ENCODE measurements around the gene LRRC56. TPM values are rescaled to one million over a fixed set of nuclear protein-coding genes. Genes with fewer than 3 reads are reported as not detected.

Gene LRRC56
- total and polyA plus RNA-seq, 2 donors (not counting 1 experiment from before 2014, with no cell fraction given), result 0.28 to 1.3 TPM

DNA sequence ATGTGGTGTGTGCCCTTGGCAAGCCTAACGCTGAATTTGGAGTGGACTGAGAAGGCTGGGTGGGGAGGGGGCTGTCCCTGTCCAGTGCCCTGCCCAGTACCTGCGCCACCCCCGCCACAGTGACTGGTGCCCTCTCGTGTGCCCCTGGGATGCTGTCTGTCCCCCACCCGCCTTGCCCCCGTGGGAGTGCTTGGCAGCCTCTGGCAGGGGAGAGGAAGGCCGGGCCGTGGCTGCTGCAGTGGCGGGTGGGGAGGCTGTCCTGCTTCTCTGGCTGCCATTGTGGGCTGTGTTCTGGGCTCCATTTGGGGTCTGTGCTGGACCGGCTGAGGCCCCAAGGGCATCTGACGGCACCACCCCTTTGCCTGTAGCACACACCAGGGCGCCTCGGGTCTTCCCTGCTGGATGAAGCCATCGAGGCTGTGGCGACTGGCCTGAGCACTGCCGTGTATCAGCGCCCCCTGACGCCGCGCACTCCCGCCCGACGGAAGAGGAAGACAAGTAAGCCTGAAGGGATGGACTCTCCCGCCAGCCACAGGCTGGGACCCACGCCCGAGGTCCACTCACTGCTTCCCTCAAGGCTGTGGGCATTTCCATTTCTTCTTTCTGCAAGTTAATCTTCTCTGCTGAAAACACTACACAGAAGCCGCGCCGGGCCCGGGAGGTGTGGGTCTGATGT, 60.8 kb downstream of the LRRC56 start:
- no peak for DNase-seq (ENCODE audit: low read depth in 2 of 2)
- Histone ChIP-seq H3K79me2 (ENCODE audit: control insufficient read depth, insufficient read depth, low read length) (peaks cover 8% of the 10 kb centered on the region), H3K9me3 (ENCODE audit: control insufficient read depth, insufficient read depth, low read depth, low read length) (no peaks in the 10 kb centered on the region), H2AFZ (ENCODE audit: low read length) (no peak overlapping the region), H3K27me3 (ENCODE audit: control insufficient read depth, insufficient read depth, low read length) (no peaks in the 10 kb centered on the region), H4K20me1 (ENCODE audit: control insufficient read depth, extremely low read depth, insufficient read depth, low read length) (no peaks in the 10 kb centered on the region), H3K9ac (ENCODE audit: insufficient read depth, low read length) (no peak overlapping the region), H3K4me3 (replicated peaks in 1 of 4; ENCODE audit: control extremely low read depth in 1 of 4, insufficient read depth in 1 of 4, low read depth in 3 of 4, low read length in 4 of 4) (no peak overlapping the region), H3K27ac (ENCODE audit: insufficient read depth, low read length) (no peak overlapping the region), H3K36me3 (ENCODE audit: control insufficient read depth, insufficient read depth, low read length) (peaks cover 34% of the 10 kb centered on the region), H3K4me1 (ENCODE audit: control insufficient read depth, extremely low read depth, insufficient read depth, low read length) (no peaks in the 10 kb centered on the region), H3K4me2 (ENCODE audit: extremely low read depth, insufficient read depth, low read length) (no peak overlapping the region)
- TF ChIP-seq EZH2 (IDR thresholded peaks at IDR 0.05; ENCODE audit: low read length, missing control alignments), result no peak
- TF ChIP-seq, protein P1, sequence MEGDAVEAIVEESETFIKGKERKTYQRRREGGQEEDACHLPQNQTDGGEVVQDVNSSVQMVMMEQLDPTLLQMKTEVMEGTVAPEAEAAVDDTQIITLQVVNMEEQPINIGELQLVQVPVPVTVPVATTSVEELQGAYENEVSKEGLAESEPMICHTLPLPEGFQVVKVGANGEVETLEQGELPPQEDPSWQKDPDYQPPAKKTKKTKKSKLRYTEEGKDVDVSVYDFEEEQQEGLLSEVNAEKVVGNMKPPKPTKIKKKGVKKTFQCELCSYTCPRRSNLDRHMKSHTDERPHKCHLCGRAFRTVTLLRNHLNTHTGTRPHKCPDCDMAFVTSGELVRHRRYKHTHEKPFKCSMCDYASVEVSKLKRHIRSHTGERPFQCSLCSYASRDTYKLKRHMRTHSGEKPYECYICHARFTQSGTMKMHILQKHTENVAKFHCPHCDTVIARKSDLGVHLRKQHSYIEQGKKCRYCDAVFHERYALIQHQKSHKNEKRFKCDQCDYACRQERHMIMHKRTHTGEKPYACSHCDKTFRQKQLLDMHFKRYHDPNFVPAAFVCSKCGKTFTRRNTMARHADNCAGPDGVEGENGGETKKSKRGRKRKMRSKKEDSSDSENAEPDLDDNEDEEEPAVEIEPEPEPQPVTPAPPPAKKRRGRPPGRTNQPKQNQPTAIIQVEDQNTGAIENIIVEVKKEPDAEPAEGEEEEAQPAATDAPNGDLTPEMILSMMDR (conservative IDR thresholded peaks at IDR 0.05 in 1 of 2, IDR thresholded peaks at IDR 0.05 in 1 of 2; ENCODE audit: low read depth in 1 of 2, low read length in 2 of 2), result no peak

DNA sequence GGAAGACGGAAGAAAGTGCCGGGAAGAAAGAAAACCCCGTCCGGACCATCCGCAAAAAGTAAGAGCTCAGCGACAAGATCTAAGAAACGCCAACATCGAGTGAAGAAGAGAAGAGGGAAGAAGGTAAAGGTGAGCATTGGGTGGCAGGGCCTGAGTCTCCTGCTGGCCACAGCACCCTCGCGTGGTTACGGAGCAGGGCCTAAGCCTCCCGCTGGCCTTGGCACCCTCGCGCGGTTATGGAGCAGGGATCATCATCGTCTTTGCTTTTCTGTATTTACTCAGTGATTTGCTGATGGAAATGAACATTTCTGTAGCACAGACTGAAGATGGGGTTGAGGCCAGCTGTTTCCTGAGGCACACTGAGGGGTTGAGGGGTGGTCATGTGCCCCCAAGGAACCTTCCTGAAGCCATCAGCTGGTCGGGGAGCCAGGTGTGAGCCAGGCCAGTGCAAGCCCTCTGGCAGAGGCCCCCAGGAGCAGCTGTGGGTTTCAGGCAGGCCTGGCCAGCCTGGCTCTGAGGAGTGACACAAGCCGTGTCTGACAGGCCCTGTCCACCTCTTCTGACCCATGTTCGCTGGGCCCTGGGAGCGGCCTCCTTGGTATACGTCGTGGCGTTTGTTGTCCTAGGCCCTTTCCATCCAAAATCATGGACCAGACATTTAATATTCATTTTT, 64.4 kb downstream of the LRRC56 start:
- H3K79me2 ChIP-seq (ENCODE audit: control insufficient read depth, insufficient read depth, low read length), result peaks cover 1% of the 10 kb centered on the region
- H3K4me3 ChIP-seq (replicated peaks in 1 of 4; ENCODE audit: control extremely low read depth in 1 of 4, insufficient read depth in 1 of 4, low read depth in 3 of 4, low read length in 4 of 4), result no peak overlapping the region
- H3K36me3 ChIP-seq (ENCODE audit: control insufficient read depth, insufficient read depth, low read length), result peaks cover 38% of the 10 kb centered on the region
- H3K4me1 ChIP-seq (ENCODE audit: control insufficient read depth, extremely low read depth, insufficient read depth, low read length), result no peaks in the 10 kb centered on the region
- no peak overlapping the region for H3K9ac ChIP-seq (ENCODE audit: insufficient read depth, low read length)
- no peak overlapping the region for H3K4me2 ChIP-seq (ENCODE audit: extremely low read depth, insufficient read depth, low read length)
- H3K27me3 ChIP-seq (ENCODE audit: control insufficient read depth, insufficient read depth, low read length), result no peaks in the 10 kb centered on the region
- no peak for TF ChIP-seq EZH2 (IDR thresholded peaks at IDR 0.05; ENCODE audit: low read length, missing control alignments)
- TF ChIP-seq, protein P1 (conservative IDR thresholded peaks at IDR 0.05 in 1 of 2, IDR thresholded peaks at IDR 0.05 in 1 of 2; ENCODE audit: low read depth in 1 of 2, low read length in 2 of 2), result no peak
- no peak for DNase-seq (ENCODE audit: low read depth in 2 of 2)
- no peak overlapping the region for H3K27ac ChIP-seq (ENCODE audit: insufficient read depth, low read length)
- no peak overlapping the region for H2AFZ ChIP-seq (ENCODE audit: low read length)
- no peaks in the 10 kb centered on the region for H3K9me3 ChIP-seq (ENCODE audit: control insufficient read depth, insufficient read depth, low read depth, low read length)
- no peaks in the 10 kb centered on the region for H4K20me1 ChIP-seq (ENCODE audit: control insufficient read depth, extremely low read depth, insufficient read depth, low read length)

DNA sequence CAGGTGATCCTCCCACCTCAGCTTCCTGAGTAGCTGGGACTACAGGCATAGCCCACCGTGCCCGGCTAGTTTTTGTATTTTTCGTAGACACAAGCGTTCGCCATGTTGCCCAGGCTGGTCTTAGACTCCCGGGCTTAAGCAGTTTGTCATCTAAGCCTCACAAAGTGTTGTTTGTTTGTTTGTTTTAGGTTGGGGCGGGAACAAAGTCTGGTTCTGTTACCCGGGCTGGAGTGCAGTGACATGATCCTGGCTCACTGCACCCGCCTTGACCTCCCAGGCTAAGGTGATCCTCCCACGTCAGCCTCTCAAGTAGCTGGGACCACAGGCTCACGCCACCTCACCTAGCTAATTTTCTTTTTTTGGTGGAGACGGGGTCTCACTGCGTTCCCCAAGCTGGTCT, 65.8 kb downstream of the LRRC56 start:
- Histone ChIP-seq H3K27ac (ENCODE audit: insufficient read depth, low read length) (no peak overlapping the region), H3K27me3 (ENCODE audit: control insufficient read depth, insufficient read depth, low read length) (no peaks in the 10 kb centered on the region), H3K9ac (ENCODE audit: insufficient read depth, low read length) (no peak overlapping the region), H3K4me1 (ENCODE audit: control insufficient read depth, extremely low read depth, insufficient read depth, low read length) (no peaks in the 10 kb centered on the region), H3K4me2 (ENCODE audit: extremely low read depth, insufficient read depth, low read length) (no peak overlapping the region), H4K20me1 (ENCODE audit: control insufficient read depth, extremely low read depth, insufficient read depth, low read length) (no peaks in the 10 kb centered on the region), H3K9me3 (ENCODE audit: control insufficient read depth, insufficient read depth, low read depth, low read length) (no peaks in the 10 kb centered on the region), H3K79me2 (ENCODE audit: control insufficient read depth, insufficient read depth, low read length) (no peaks in the 10 kb centered on the region), H2AFZ (ENCODE audit: low read length) (no peak overlapping the region), H3K36me3 (ENCODE audit: control insufficient read depth, insufficient read depth, low read length) (peaks cover 42% of the 10 kb centered on the region), H3K4me3 (replicated peaks in 1 of 4; ENCODE audit: control extremely low read depth in 1 of 4, insufficient read depth in 1 of 4, low read depth in 3 of 4, low read length in 4 of 4) (no peak overlapping the region)
- DNase-seq (ENCODE audit: low read depth in 2 of 2), result no peak
- TF ChIP-seq, protein P1 (conservative IDR thresholded peaks at IDR 0.05 in 1 of 2, IDR thresholded peaks at IDR 0.05 in 1 of 2; ENCODE audit: low read depth in 1 of 2, low read length in 2 of 2), result no peak
- TF ChIP-seq EZH2 (IDR thresholded peaks at IDR 0.05; ENCODE audit: low read length, missing control alignments), result no peak

Other genes with a start within 250 kb of the LRRC56 start
- gene PGGHG, start 248.4 kb upstream of the LRRC56 start, total RNA-seq, result 8.4 and 8.5 TPM in 2 replicates
- gene PGGHG, start 248.4 kb upstream of the LRRC56 start, polyA plus RNA-seq, result 3.1 and 4.6 TPM in 2 replicates
- gene IFITM5, start 238.0 kb upstream of the LRRC56 start, total RNA-seq, result 0.50 TPM in 1 of 2 replicates, not detected in the other
- gene IFITM5, start 238.0 kb upstream of the LRRC56 start, polyA plus RNA-seq, result not detected in 2 replicates
- gene IFITM2, start 229.7 kb upstream of the LRRC56 start, total RNA-seq, result 51.2 and 96.8 TPM in 2 replicates
- gene IFITM2, start 229.7 kb upstream of the LRRC56 start, polyA plus RNA-seq, result 434 and 714 TPM in 2 replicates
- gene IFITM1, start 223.5 kb upstream of the LRRC56 start, total RNA-seq, result 21.1 and 41.6 TPM in 2 replicates
- gene IFITM1, start 223.5 kb upstream of the LRRC56 start, polyA plus RNA-seq, result 54.9 and 93.0 TPM in 2 replicates
- gene IFITM3, start 216.7 kb upstream of the LRRC56 start, total RNA-seq, result 74.1 and 76.0 TPM in 2 replicates
- gene IFITM3, start 216.7 kb upstream of the LRRC56 start, polyA plus RNA-seq, result 482 and 876 TPM in 2 replicates
- 1.5 and 1.8 TPM in 2 replicates for gene B4GALNT4, start 168.0 kb upstream of the LRRC56 start, total RNA-seq
- 1.4 and 3.8 TPM in 2 replicates for gene B4GALNT4, start 168.0 kb upstream of the LRRC56 start, polyA plus RNA-seq
- gene PKP3, start 143.3 kb upstream of the LRRC56 start, total RNA-seq, result 0.26 and 0.83 TPM in 2 replicates
- gene PKP3, start 143.3 kb upstream of the LRRC56 start, polyA plus RNA-seq, result 0.17 and 0.24 TPM in 2 replicates
- gene SIGIRR, start 122.5 kb upstream of the LRRC56 start, total RNA-seq, result 13.4 and 16.7 TPM in 2 replicates
- 8.9 and 10.5 TPM in 2 replicates for gene SIGIRR, start 122.5 kb upstream of the LRRC56 start, polyA plus RNA-seq
- gene ANO9, start 95.5 kb upstream of the LRRC56 start, total RNA-seq, result not detected in 2 replicates
- not detected in 2 replicates for gene ANO9, start 95.5 kb upstream of the LRRC56 start, polyA plus RNA-seq
- 31.8 and 36.7 TPM in 2 replicates for gene PTDSS2, start 87.2 kb upstream of the LRRC56 start, total RNA-seq
- gene PTDSS2, start 87.2 kb upstream of the LRRC56 start, polyA plus RNA-seq, result 17.4 and 18.1 TPM in 2 replicates
- 502 and 561 TPM in 2 replicates for gene RNH1, start 30.3 kb upstream of the LRRC56 start, total RNA-seq
- 102 and 140 TPM in 2 replicates for gene RNH1, start 30.3 kb upstream of the LRRC56 start, polyA plus RNA-seq
- gene HRAS, start 2.0 kb upstream of the LRRC56 start, total RNA-seq, result 46.7 and 58.5 TPM in 2 replicates
- 51.7 and 69.3 TPM in 2 replicates for gene HRAS, start 2.0 kb upstream of the LRRC56 start, polyA plus RNA-seq
- 0.17 and 0.26 TPM in 2 replicates for gene LMNTD2, start 23.2 kb downstream of the LRRC56 start, total RNA-seq
- 0.05 and 0.08 TPM in 2 replicates for gene LMNTD2, start 23.2 kb downstream of the LRRC56 start, polyA plus RNA-seq
- 1.5 and 2.8 TPM in 2 replicates for gene RASSF7, start 23.4 kb downstream of the LRRC56 start, total RNA-seq
- 1.4 and 1.6 TPM in 2 replicates for gene RASSF7, start 23.4 kb downstream of the LRRC56 start, polyA plus RNA-seq
- 16.8 and 18.7 TPM in 2 replicates for gene PHRF1, start 38.9 kb downstream of the LRRC56 start, total RNA-seq
- 5.9 and 9.7 TPM in 2 replicates for gene PHRF1, start 38.9 kb downstream of the LRRC56 start, polyA plus RNA-seq
- gene IRF7, start 78.4 kb downstream of the LRRC56 start, total RNA-seq, result 9.1 and 11.3 TPM in 2 replicates
- gene IRF7, start 78.4 kb downstream of the LRRC56 start, polyA plus RNA-seq, result 1.3 and 1.6 TPM in 2 replicates
- gene CDHR5, start 87.4 kb downstream of the LRRC56 start, total RNA-seq, result not detected in 2 replicates
- gene CDHR5, start 87.4 kb downstream of the LRRC56 start, polyA plus RNA-seq, result not detected in 2 replicates
- gene SCT, start 89.7 kb downstream of the LRRC56 start, total RNA-seq, result not detected in 2 replicates
- gene SCT, start 89.7 kb downstream of the LRRC56 start, polyA plus RNA-seq, result not detected in 2 replicates
- gene DRD4, start 99.7 kb downstream of the LRRC56 start, total RNA-seq, result 0.17 TPM in 1 of 2 replicates, not detected in the other
- not detected in 2 replicates for gene DRD4, start 99.7 kb downstream of the LRRC56 start, polyA plus RNA-seq
- 28.2 and 38.3 TPM in 2 replicates for gene DEAF1, start 157.7 kb downstream of the LRRC56 start, total RNA-seq
- gene DEAF1, start 157.7 kb downstream of the LRRC56 start, polyA plus RNA-seq, result 9.7 and 14.4 TPM in 2 replicates
- gene TMEM80, start 158.3 kb downstream of the LRRC56 start, total RNA-seq, result 7.4 and 10.6 TPM in 2 replicates
- gene TMEM80, start 158.3 kb downstream of the LRRC56 start, polyA plus RNA-seq, result 8.0 and 15.3 TPM in 2 replicates
- 24.1 and 54.2 TPM in 2 replicates for gene EPS8L2, start 168.7 kb downstream of the LRRC56 start, total RNA-seq
- 17.0 and 18.4 TPM in 2 replicates for gene EPS8L2, start 168.7 kb downstream of the LRRC56 start, polyA plus RNA-seq
- gene TALDO1, start 209.9 kb downstream of the LRRC56 start, total RNA-seq, result 99.4 and 150 TPM in 2 replicates
- gene TALDO1, start 209.9 kb downstream of the LRRC56 start, polyA plus RNA-seq, result 136 and 189 TPM in 2 replicates
- gene GATD1, start 240.0 kb downstream of the LRRC56 start, total RNA-seq, result 19.0 and 20.3 TPM in 2 replicates
- 13.9 and 14.7 TPM in 2 replicates for gene GATD1, start 240.0 kb downstream of the LRRC56 start, polyA plus RNA-seq

Measured in fibroblast of lung (primary cell).